Lower leg skin (tissue), 4 donors: Measurements from ENCODE around the gene KLHDC7B. TPM values are rescaled to one million over a fixed set of nuclear protein-coding genes. Genes with fewer than 3 reads are reported as not detected.

Source experiments
- DNase-seq, 2 donors: peaks; one replicate each; pipeline ENCODE4 v3.0.0-alpha.2; 2019; ENCODE audit warnings: low spot score in 2 of 2
- H3K4me3 ChIP-seq: fragments of 200-600 bp; sonication (generic); 2 replicates; pipeline ENCODE4 v1.5.1; 2017; ENCODE audit warnings: mild to moderate bottlenecking, low read depth; ENCODE audit not compliant: poor library complexity, severe bottlenecking
- POLR2A ChIP-seq, 2 donors: fragments of 450-650 bp; IDR thresholded peaks; one replicate each; pipeline ENCODE4 v1.6.1; 2016 to 2017; ENCODE audit warnings: antibody characterized with exemption in 2 of 2, mild to moderate bottlenecking in 1 of 2, moderate library complexity in 1 of 2
- WGBS, 2 donors: methylation state at CpG; one replicate each; pipeline ENCODE4 v1.1.5; 2018; 5-methylcytosine and 5-hydroxymethylcytosine counted together
- intact Hi-C: fragments of 100-400 bp; cut with DNase I; formaldehyde crosslinking; loops from one replicate; pipeline ENCODE4 v1.15.0; 2023; ENCODE audit warnings: low total_unique reads
- total RNA-seq, 4 donors: library from RNA; depleted of rRNA; stranded (reverse); fragments of >200 nt; gene quantifications; one replicate each; pipeline ENCODE4 v1.1.0, GENCODE V29; 2016
- TF ChIP-seq, protein P1 (sequence below), 3 donors: fragments of 450-650 bp; IDR thresholded peaks; one replicate each; pipeline ENCODE4 v1.5.1; 2016; ENCODE audit warnings: antibody characterized with exemption in 3 of 3, mild to moderate bottlenecking in 3 of 3, moderate library complexity in 2 of 3

Gene KLHDC7B
- total RNA-seq, 4 donors from 2014 or later: 0.07 to 0.10 TPM; not detected in 2

DNA sequence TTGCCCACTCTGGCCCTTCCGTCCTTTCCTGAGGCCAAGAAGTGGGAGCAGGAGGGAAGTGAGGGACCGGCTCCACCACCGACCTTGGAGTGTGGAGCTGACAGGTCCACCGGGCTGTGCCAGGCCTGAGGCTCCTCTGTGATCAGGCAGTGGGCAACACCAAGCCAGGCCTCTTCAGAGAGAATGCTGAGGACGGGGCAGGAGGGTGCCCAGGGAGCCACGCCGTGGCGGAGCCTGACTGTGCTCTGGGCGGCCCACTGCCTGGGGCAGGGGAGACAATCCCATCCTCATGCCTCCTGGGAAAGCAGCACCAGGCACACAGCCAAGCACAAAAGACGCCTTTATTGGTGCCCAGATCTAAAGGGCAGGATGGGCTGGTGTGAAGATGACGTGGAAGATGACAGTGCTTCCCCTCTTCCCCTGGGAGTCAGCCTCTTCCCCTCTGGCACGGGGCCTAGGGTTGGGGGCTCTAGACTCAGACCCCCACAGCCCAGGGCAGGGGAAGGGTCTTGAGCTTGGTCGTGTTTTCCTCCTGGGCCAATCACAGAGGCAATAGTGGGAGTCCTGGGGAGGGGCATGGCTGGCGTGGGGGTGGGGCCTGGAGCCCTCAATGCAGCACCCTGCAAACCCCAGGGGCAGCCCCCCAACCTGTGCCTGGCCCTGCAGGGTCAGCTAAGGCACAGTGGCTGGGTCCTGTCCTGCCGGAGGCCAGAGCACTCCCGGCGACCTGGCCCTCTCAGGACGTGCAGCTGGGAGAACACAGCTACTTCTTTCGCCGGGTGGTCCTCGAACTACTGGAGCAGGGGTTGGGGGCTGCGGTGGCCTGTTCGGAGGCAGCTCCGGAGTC is 42.8 kb upstream of the KLHDC7B start:
- 85 to 86% methylated on average over 16 to 23 of the region's 24 CpGs for WGBS, 2 donors
- TF ChIP-seq POLR2A (IDR thresholded peaks at IDR 0.05): no peak
- TF ChIP-seq, protein P1, sequence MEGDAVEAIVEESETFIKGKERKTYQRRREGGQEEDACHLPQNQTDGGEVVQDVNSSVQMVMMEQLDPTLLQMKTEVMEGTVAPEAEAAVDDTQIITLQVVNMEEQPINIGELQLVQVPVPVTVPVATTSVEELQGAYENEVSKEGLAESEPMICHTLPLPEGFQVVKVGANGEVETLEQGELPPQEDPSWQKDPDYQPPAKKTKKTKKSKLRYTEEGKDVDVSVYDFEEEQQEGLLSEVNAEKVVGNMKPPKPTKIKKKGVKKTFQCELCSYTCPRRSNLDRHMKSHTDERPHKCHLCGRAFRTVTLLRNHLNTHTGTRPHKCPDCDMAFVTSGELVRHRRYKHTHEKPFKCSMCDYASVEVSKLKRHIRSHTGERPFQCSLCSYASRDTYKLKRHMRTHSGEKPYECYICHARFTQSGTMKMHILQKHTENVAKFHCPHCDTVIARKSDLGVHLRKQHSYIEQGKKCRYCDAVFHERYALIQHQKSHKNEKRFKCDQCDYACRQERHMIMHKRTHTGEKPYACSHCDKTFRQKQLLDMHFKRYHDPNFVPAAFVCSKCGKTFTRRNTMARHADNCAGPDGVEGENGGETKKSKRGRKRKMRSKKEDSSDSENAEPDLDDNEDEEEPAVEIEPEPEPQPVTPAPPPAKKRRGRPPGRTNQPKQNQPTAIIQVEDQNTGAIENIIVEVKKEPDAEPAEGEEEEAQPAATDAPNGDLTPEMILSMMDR (IDR thresholded peaks at IDR 0.05): no peak
- no peak for DNase-seq
- intact Hi-C loops: no loop called here
- no peak overlapping the region for H3K4me3 ChIP-seq

DNA sequence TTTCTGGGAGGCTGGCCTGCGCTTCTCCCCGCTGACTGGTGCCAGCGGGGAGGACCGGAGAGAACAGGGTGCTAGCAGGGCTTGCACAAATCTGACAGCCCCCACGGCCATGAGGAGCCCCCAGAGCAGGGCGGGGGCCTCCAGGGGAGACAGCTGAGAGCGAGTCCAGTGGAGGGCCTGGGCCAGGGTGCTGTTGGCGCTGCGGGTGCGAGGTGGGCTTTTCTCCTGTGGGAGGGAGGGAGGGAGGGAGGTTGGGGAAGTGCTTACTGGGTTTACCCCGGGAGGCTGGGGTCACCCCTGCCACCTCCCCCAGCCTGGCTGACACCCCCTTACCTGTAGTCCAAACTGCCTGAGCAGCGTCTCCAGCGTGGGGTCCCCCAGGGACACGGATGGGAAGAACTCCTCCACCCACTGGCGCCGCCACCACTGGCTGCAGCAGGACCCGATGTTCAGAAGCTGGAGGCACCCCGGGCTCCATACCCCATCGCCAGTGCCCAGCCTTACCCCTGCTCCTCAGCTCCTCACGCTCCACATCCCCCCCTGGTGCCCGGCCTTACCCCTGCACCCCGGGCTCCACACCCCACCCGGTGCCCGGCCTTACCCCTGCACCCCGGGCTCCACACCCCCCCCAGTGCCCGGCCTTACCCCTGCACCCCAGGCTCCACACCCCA is 42.1 kb upstream of the KLHDC7B start:
- no peak overlapping the region for H3K4me3 ChIP-seq
- 81 to 92% methylated on average over 14 to 25 of the region's 26 CpGs for WGBS, 2 donors
- DNase-seq: no peak
- TF ChIP-seq POLR2A (IDR thresholded peaks at IDR 0.05): no peak
- TF ChIP-seq, protein P1 (IDR thresholded peaks at IDR 0.05): no peak
- intact Hi-C loops: no loop called here

DNA sequence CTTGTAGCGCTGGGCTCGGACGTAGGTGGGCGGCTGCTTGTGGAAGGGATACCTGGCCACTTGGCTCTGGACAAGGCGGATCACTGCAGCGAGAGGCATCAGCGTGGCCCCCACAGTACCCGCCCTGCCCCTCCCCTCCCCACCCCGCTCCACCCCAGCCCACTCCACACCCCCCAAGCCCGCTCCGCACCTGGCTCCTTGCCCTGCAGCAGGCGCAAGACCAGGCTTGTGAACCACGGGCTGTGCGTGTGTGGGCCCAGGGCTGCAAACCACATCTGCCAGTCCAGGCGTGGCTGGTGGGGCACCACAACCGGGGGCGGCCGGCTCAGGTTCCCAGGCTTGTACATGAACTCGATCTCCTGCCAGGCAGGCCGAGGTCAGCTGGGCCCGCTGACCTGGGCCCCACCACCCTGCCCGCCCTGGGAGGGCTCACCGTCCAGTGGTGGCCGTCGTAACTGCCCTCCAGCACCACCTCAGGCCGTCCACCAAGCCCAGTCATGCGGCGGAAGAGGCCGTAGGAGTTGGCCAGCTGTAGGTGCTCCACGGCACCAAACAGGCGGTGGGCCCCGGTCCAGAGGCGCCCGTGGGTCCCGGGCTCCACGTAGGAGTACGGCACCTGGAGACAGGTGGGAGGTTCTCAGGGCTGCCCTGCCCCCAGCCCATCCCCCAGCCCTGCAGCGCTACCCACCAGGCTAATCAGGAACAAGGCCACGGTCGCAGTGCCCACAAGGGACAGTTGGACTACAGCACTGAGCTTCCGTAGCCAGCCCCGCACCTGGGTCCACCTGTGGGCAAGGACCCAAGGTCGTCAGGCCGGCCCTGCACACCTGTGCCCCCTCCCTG is 41.1 kb upstream of the KLHDC7B start:
- 69 to 83% methylated on average over 27 to 31 of the region's 44 CpGs for WGBS, 2 donors
- no peak overlapping the region for H3K4me3 ChIP-seq
- intact Hi-C loops: no loop called here
- no peak for DNase-seq
- TF ChIP-seq POLR2A (IDR thresholded peaks at IDR 0.05): no peak
- TF ChIP-seq, protein P1 (IDR thresholded peaks at IDR 0.05): no peak

DNA sequence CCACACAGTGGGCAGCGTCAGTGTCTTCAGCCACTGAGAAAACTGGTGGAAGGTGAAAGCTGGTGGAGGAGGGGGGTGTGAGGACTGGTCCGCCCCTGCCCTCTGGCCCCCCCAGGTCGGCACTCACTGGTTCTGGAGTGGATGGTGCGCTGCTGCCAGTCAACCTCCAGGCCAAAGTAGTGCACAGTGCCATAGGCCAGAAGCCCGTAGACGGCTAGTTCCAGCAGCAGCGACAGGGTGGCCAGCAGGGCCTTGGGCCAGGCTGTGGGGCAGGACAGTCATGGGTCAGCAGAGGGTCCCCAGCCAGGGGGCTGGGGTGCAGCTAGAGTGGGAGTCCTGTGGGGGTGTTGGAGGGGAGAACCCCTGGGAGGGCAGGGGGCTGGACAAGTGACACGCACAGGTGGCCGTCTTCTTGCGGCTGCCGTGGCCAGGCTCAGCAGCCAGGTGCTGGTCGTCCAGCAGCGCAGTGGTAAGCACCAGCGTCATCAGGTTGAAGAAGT is 40.4 kb upstream of the KLHDC7B start:
- intact Hi-C loops: no loop called here
- WGBS, 2 donors: 86 to 96% methylated on average over 11 to 14 of the region's 14 CpGs
- DNase-seq: no peak
- TF ChIP-seq, protein P1 (IDR thresholded peaks at IDR 0.05): no peak
- TF ChIP-seq POLR2A (IDR thresholded peaks at IDR 0.05): no peak
- H3K4me3 ChIP-seq: no peak overlapping the region

DNA sequence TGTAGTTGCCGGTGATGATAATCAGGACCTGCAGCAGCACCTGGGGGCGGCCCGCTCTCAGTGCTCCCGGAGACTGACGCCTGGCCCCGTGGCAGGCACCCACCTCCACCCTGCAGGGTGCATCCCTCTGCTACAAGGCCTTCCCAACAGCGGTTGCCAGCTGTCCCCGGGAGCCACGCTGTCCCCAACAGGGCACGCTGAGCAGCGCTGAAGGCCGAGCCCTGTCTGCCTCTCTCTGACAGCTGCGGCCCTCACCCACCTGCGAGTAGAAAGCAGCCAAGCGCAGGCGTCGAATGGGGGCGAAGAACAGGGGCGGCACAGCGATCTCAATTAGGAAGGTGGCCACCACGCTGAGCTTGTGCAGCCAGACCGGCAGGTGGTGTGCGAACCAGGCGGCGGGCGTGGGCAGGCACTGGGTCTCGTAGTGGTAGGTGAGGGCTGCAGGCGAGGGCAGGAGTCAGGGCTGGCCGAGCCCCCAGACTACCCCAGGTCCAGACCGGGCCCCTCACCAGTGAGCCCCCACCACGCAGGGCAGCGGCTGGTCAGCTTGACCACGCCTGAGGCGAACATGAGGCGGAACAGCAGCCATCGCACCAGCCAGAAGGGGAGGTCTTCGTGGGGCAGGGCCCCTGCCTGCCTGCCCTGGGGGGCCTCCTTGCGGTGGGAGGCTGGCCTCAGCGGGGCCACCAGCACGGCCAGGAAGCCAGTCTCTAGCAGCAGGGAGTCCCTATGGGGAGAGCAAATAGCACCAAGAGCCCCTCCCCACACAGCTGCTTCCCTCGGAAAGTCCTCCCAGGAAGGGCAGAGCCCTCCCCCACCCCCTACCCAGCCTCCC is 39.7 kb upstream of the KLHDC7B start:
- no peak for DNase-seq
- WGBS, 2 donors: 87 to 94% methylated on average over 31 to 37 of the region's 41 CpGs
- intact Hi-C loops: no loop called here
- TF ChIP-seq, protein P1 (IDR thresholded peaks at IDR 0.05): no peak
- no peak for TF ChIP-seq POLR2A (IDR thresholded peaks at IDR 0.05)
- no peak overlapping the region for H3K4me3 ChIP-seq
